ENCODE data around the gene NCK1. TPM values are rescaled to one million over a fixed set of nuclear protein-coding genes. Genes with fewer than 3 reads are reported as not detected.
A peak's percentile ranks its signal among the peaks of the same experiment; 100 is the strongest.

Gene NCK1
- total and polyA plus RNA-seq, 2 experiments from 2014 or later = 28.4 to 28.7 TPM

DNA sequence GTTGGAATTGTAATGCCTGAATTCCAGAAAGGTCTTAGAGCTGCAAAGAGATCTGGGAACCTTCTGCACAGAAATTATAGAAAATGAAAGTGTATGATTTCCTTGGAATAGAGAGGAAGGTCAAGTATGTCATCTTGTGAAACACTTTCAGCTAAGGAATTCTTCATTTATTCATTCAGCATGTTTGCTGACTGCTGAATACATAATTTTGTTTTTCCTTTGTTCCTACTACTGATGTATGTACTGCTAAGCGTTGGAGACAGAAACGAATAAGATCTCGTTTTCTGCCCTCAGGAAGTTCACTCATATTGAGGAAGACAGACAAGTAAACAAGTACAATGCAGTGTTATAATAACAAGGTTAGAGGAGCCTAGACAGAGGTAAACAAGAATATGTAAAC is 81.4 kb downstream of the NCK1 start:
- H3K27me3 Mint-ChIP-seq (ENCODE audit: insufficient read depth, low read depth, poor library complexity) = peaks cover 2% of the 10 kb centered on the region
- peaks cover 38% of the 10 kb centered on the region for H3K4me1 Mint-ChIP-seq
- Histone ChIP-seq H3K4me1 (ENCODE audit: insufficient read depth) (peaks cover 18% of the 10 kb centered on the region), H3K9me2 (ENCODE audit: insufficient read depth) (no peaks in the 10 kb centered on the region), H3K36me3 (ENCODE audit: insufficient read depth) (no peaks in the 10 kb centered on the region), H3K4me2 (0 out of 2 replicates have a peak overlapping the region, but pooled peaks have one; percentile 58), H3K27me3 (ENCODE audit: insufficient read depth) (no peaks in the 10 kb centered on the region), H3K27ac (ENCODE audit: low read depth) (no peak overlapping the region), H3K79me2 (replicated peaks; ENCODE audit: insufficient read depth) (peaks cover 58% of the 10 kb centered on the region), H2AFZ (no peak overlapping the region), H3K4me3 (no peak overlapping the region), H4K20me1 (replicated peaks; ENCODE audit: insufficient read depth) (no peaks in the 10 kb centered on the region; the same call in none of the 2 replicates), H3F3A (replicated peaks; ENCODE audit: low read depth) (no peaks in the 10 kb centered on the region)
- ATAC-seq (no peak), DNase-seq (ENCODE audit: low spot score) (no peak)
- H3K9me3 Mint-ChIP-seq = no peaks in the 10 kb centered on the region
- no peak overlapping the region; the same call in 1 of the 2 replicates for H3K27ac Mint-ChIP-seq
- no peak for TF ChIP-seq ZNF114 (CRISPR knock-in tag; IDR thresholded peaks at IDR 0.05)
- TF ChIP-seq STAT1 (IDR thresholded peaks at IDR 0.05; ENCODE audit: unreplicated experiment) = no peak
- no peak for TF ChIP-seq NANOG (IDR thresholded peaks at IDR 0.05; ENCODE audit: borderline replicate concordance)
- TF ChIP-seq CTCF (conservative IDR thresholded peaks at IDR 0.05; ENCODE audit: low read depth in 2 of 2) = no peak
- TF ChIP-seq ETS1 (IDR thresholded peaks at IDR 0.05) = no peak
- TF ChIP-seq CREB1 (CRISPR knock-in tag; IDR thresholded peaks at IDR 0.05; ENCODE audit: low read depth) = no peak
- TF ChIP-seq EZH2phosphoT487 (IDR thresholded peaks at IDR 0.05; ENCODE audit: unreplicated experiment) = no peak
- no peak for TF ChIP-seq EZH2 (IDR thresholded peaks at IDR 0.05; ENCODE audit: low read depth, unreplicated experiment)
- TF ChIP-seq, protein P1, sequence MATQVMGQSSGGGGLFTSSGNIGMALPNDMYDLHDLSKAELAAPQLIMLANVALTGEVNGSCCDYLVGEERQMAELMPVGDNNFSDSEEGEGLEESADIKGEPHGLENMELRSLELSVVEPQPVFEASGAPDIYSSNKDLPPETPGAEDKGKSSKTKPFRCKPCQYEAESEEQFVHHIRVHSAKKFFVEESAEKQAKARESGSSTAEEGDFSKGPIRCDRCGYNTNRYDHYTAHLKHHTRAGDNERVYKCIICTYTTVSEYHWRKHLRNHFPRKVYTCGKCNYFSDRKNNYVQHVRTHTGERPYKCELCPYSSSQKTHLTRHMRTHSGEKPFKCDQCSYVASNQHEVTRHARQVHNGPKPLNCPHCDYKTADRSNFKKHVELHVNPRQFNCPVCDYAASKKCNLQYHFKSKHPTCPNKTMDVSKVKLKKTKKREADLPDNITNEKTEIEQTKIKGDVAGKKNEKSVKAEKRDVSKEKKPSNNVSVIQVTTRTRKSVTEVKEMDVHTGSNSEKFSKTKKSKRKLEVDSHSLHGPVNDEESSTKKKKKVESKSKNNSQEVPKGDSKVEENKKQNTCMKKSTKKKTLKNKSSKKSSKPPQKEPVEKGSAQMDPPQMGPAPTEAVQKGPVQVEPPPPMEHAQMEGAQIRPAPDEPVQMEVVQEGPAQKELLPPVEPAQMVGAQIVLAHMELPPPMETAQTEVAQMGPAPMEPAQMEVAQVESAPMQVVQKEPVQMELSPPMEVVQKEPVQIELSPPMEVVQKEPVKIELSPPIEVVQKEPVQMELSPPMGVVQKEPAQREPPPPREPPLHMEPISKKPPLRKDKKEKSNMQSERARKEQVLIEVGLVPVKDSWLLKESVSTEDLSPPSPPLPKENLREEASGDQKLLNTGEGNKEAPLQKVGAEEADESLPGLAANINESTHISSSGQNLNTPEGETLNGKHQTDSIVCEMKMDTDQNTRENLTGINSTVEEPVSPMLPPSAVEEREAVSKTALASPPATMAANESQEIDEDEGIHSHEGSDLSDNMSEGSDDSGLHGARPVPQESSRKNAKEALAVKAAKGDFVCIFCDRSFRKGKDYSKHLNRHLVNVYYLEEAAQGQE (IDR thresholded peaks at IDR 0.05; ENCODE audit: unreplicated experiment) = no peak
- TF ChIP-seq ZNF331 (CRISPR knock-in tag; IDR thresholded peaks at IDR 0.05; ENCODE audit: low read depth) = no peak
- TF ChIP-seq POLR2AphosphoS5 (IDR thresholded peaks at IDR 0.05; ENCODE audit: low read depth) = no peak
- peaks cover 5% of the 10 kb centered on the region; the same call in 1 of the 3 replicates for H3K36me3 Mint-ChIP-seq (ENCODE audit: low read depth)
- no peak overlapping the region for H3K4me3 Mint-ChIP-seq
